NCI-H526 (cell line): ENCODE measurements around the gene OR8G1.
"Not testable (repeated sequence)": the region's sequence is repeated elsewhere in the genome, so short reads cannot be mapped to it uniquely, and the experiment has no call there.

Experiments used
- DNase-seq, 2 experiments: peaks; one replicate each; lab custom pipeline; 2025; lab: John Stamatoyannopoulos, UW

Gene OR8G1

GRCh38 chr11:124240621-124241397 is at the start of gene OR8G1:
Gene OR8G1 (plus strand): TSS chr11:124241095. CDS start chr11:124249676, 8,581 bp downstream.
- no peak for DNase-seq

GRCh38 chr11:124193221-124194010 is 47.5 kb upstream of the OR8G1 start:
- peak in 1 of 2 experiments; percentile 38 for DNase-seq

GRCh38 chr11:124194293-124195188 is 46.4 kb upstream of the OR8G1 start:
- DNase-seq, result no peak

GRCh38 chr11:124195189-124195734 is 45.6 kb upstream of the OR8G1 start:
- peak; percentile 61 to 93 for DNase-seq

- no peak for DNase-seq
These were observed 42.9 kb upstream of the OR8G1 start for GRCh38 chr11:124197999-124198398.

- no peak for DNase-seq
These were observed 42.0 kb upstream of the OR8G1 start for GRCh38 chr11:124198897-124199296.

GRCh38 chr11:124199702-124200101 is 41.2 kb upstream of the OR8G1 start:
- no peak for DNase-seq

- DNase-seq, result no peak
These were observed 40.2 kb upstream of the OR8G1 start for GRCh38 chr11:124200671-124201070.

GRCh38 chr11:124202951-124203350 is 37.9 kb upstream of the OR8G1 start:
- no peak for DNase-seq

- DNase-seq, result no peak
These were observed 36.9 kb upstream of the OR8G1 start for GRCh38 chr11:124204008-124204407.

- no peak for DNase-seq
These were observed 33.6 kb upstream of the OR8G1 start for GRCh38 chr11:124207102-124207792.

GRCh38 chr11:124209824-124210357 is 31.0 kb upstream of the OR8G1 start:
- DNase-seq, result no peak

GRCh38 chr11:124210421-124210820 is 30.5 kb upstream of the OR8G1 start:
- DNase-seq, result no peak

GRCh38 chr11:124211321-124211720 is 29.6 kb upstream of the OR8G1 start:
- no peak for DNase-seq

- DNase-seq, result no peak
These were observed 26.9 kb upstream of the OR8G1 start for GRCh38 chr11:124214027-124214426.

GRCh38 chr11:124219126-124219525 is 21.8 kb upstream of the OR8G1 start:
- no peak for DNase-seq

- no peak for DNase-seq
These were observed 18.5 kb upstream of the OR8G1 start for GRCh38 chr11:124222407-124222806.

GRCh38 chr11:124224618-124225423 is 16.1 kb upstream of the OR8G1 start:
- DNase-seq, result not testable (repeated sequence)

GRCh38 chr11:124225471-124225870 is 15.4 kb upstream of the OR8G1 start:
- no peak for DNase-seq

GRCh38 chr11:124233376-124233775 is 7.5 kb upstream of the OR8G1 start:
- DNase-seq, result peak in 1 of 2 experiments; percentile 17
